NCI-H2227 (cell line): Measurements from ENCODE around the gene SLC39A1.
"Not testable (repeated sequence)": the region's sequence is repeated elsewhere in the genome, so short reads cannot be mapped to it uniquely, and the experiment has no call there.

ENCODE experiments used
- DNase-seq: peaks from one replicate; lab custom pipeline; 2025; ENCODE audit not compliant: unreplicated experiment; lab: John Stamatoyannopoulos, UW

Gene SLC39A1

GRCh38 chr1:153963030-153963849, at the start of gene SLC39A1:
TSS of gene SLC39A1 (minus strand) at chr1:153963537. CDS start at chr1:153962715, 822 bp downstream.
- peak; percentile 99 for DNase-seq

- DNase-seq: not testable (repeated sequence)
These were observed 49.2 kb upstream of the SLC39A1 start for GRCh38 chr1:154012543-154012942.

- no peak for DNase-seq
These were observed 48.8 kb upstream of the SLC39A1 start for GRCh38 chr1:154012129-154012528.

GRCh38 chr1:154006136-154006535, 42.8 kb upstream of the SLC39A1 start:
- DNase-seq: no peak

GRCh38 chr1:154000420-154000819, 37.1 kb upstream of the SLC39A1 start:
- no peak for DNase-seq

- DNase-seq: not testable (repeated sequence)
These were observed 33.5 kb upstream of the SLC39A1 start for GRCh38 chr1:153996882-153997281.

GRCh38 chr1:153995640-153996039, 32.3 kb upstream of the SLC39A1 start:
- no peak for DNase-seq

- DNase-seq: no peak
These were observed 31.9 kb upstream of the SLC39A1 start for GRCh38 chr1:153995202-153995601.

GRCh38 chr1:153991806-153992205, 28.5 kb upstream of the SLC39A1 start:
- no peak for DNase-seq

GRCh38 chr1:153991151-153991630, 27.9 kb upstream of the SLC39A1 start:
- DNase-seq: no peak

- DNase-seq: peak; percentile 98
These were observed 27.3 kb upstream of the SLC39A1 start, which contains the start of gene RPS27 for GRCh38 chr1:153990468-153991150. TSS of gene RPS27 (plus strand) at chr1:153990762. CDS start at chr1:153990797, 35 bp downstream.

- DNase-seq: no peak
These were observed 24.3 kb upstream of the SLC39A1 start for GRCh38 chr1:153987621-153988020.

GRCh38 chr1:153985941-153986761, 22.8 kb upstream of the SLC39A1 start, which contains the start of gene RAB13:
TSS of gene RAB13 (minus strand) at chr1:153986339. CDS start at chr1:153986236, 103 bp downstream.
- DNase-seq: peak; percentile 87

GRCh38 chr1:153985341-153985912, 22.1 kb upstream of the SLC39A1 start:
- DNase-seq: no peak

GRCh38 chr1:153984123-153984894, 21.0 kb upstream of the SLC39A1 start:
- no peak for DNase-seq

- DNase-seq: not testable (repeated sequence)
These were observed 18.4 kb upstream of the SLC39A1 start for GRCh38 chr1:153981735-153982134.

GRCh38 chr1:153979091-153979490, 15.8 kb upstream of the SLC39A1 start:
- not testable (repeated sequence) for DNase-seq

- no peak for DNase-seq
These were observed 15.1 kb upstream of the SLC39A1 start for GRCh38 chr1:153978274-153978909.
